Transverse colon (tissue), 4 donors: ENCODE results near the gene ZFHX3. TPM values are rescaled to one million over a fixed set of nuclear protein-coding genes. Genes with fewer than 3 reads are reported as not detected.

Source experiments
- DNase-seq: peaks from one replicate; pipeline ENCODE4 v3.0.0-alpha.2; 2019
- H3K27ac ChIP-seq, 4 donors: fragments of 200-600 bp; sonication (generic); 2 replicates each; pipeline ENCODE4 v1.5.1; 2016 to 2018; ENCODE audit warnings: inconsistent platforms in 4 of 4
- H3K27me3 ChIP-seq: fragments of 200-600 bp; sonication (generic); 2 replicates; pipeline ENCODE4 v1.5.1; 2017; ENCODE audit warnings: inconsistent platforms
- H3K36me3 ChIP-seq, 4 donors: fragments of 200-600 bp; sonication (generic); 2 replicates each; pipeline ENCODE4 v1.5.1; 2017 to 2019; ENCODE audit warnings: inconsistent platforms in 4 of 4
- H3K4me1 ChIP-seq, 4 donors: fragments of 200-600 bp; sonication (generic); 2 replicates each; pipeline ENCODE4 v1.5.1; 2017 to 2020; ENCODE audit warnings: inconsistent platforms in 4 of 4
- H3K4me3 ChIP-seq, 4 donors: fragments of 200-600 bp; sonication (generic); 1 replicate in 1 of 4; 2 replicates in 3 of 4; pipeline versions ENCODE4 v1.5.1 to v1.6.1; 2017 to 2019; ENCODE audit warnings: inconsistent platforms in 4 of 4
- H3K9me3 ChIP-seq, 2 donors: fragments of 200-600 bp; sonication (generic); 2 replicates each; pipeline ENCODE4 v1.5.1; 2017 to 2019; ENCODE audit warnings: inconsistent platforms in 2 of 2
- EP300 ChIP-seq: sonication (generic); formaldehyde crosslinking; IDR thresholded peaks from one replicate; pipeline ENCODE4 v1.6.1; 2017; ENCODE audit warnings: antibody characterized with exemption, low read depth
- POLR2A ChIP-seq: fragments of 450-650 bp; IDR thresholded peaks from one replicate; pipeline ENCODE4 v1.6.1; 2016; ENCODE audit warnings: antibody characterized with exemption, mild to moderate bottlenecking, moderate library complexity
- POLR2AphosphoS5 ChIP-seq, 3 donors: sonication (generic); formaldehyde crosslinking; IDR thresholded peaks; one replicate each; pipeline ENCODE4 v1.6.1; 2016; ENCODE audit warnings: antibody characterized with exemption in 3 of 3
- WGBS, 2 donors: methylation state at CpG; one replicate each; pipeline ENCODE4 v1.1.5; 2018; ENCODE audit warnings: low coverage in 1 of 2; 5-methylcytosine and 5-hydroxymethylcytosine counted together
- in situ Hi-C, 4 donors: fragments of 200-750 bp; cut with MboI; loops; one replicate each; pipeline versions ENCODE4 v1.15.0 to v1.15.1; 2017; ENCODE audit warnings: low sequenced_read_pairs in 3 of 4, low pct_ligation_motif_present in 1 of 4, low pct_unique_long_range_greater_than_20kb in 1 of 4
- intact Hi-C: fragments of 100-400 bp; cut with DNase I; formaldehyde crosslinking; loops from one replicate; pipeline ENCODE4 v1.15.1; 2023; ENCODE audit warnings: low total_unique reads
- total RNA-seq, 4 donors: library from RNA; depleted of rRNA; stranded (reverse); fragments of >200 nt; gene quantifications; one replicate each; pipeline ENCODE4 v1.1.0, GENCODE V29; 2016
- TF ChIP-seq, protein P1 (sequence below), 5 experiments: fragments of 200-600 bp in 3 of 5; fragments of 450-650 bp in 2 of 5; sonication (generic) in 3 of 5; IDR thresholded peaks; 1 replicate in 2 of 5; 2 replicates in 3 of 5; pipeline ENCODE4 v1.5.1; 2016 to 2017; ENCODE audit warnings: antibody characterized with exemption in 5 of 5, inconsistent platforms in 3 of 5, mild to moderate bottlenecking in 2 of 5, moderate library complexity in 1 of 5

ZFHX3 gene
- total RNA-seq, 4 donors from 2014 or later = 12.3 to 23.7 (median 15.3) TPM

DNA sequence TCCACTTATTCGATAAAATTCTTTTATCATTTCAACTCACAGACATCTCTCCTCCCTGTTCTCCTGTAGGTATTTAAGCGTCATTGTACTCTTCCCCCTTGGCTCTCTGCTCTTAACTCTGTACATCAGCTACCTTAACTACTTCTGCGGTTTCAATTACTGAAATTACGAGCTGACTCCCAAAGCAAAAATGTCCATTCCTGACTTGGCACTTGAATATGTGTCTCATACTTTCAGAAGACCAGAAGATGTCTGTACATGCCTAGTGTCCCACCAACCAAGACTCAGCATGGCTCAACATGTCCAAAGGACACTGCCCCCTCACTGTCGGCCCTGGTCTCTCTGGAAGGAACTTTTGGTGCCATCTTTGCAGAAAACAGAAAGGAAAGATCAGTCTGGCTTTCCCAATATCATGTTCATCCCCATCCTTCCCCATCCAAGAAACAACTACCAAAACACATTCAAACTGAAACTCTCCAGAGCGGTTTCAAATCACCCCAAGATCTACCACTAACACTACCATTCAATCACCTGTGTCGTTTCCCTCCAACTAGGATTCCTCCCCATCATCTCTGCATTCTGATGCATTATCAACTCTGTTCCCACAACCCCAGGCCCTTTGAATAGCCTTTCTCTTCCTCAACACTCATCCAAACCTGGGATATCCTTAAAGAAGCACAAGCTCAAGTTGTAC lies 74.9 kb downstream of the ZFHX3 start:
- Histone ChIP-seq H3K36me3 (no peaks in the 10 kb centered on the region), H3K27ac (no peak overlapping the region), H3K4me1 (peaks cover 0 to 3% (median 0%) of the 10 kb centered on the region in 4 donors), H3K27me3 (no peaks in the 10 kb centered on the region), H3K9me3 (no peaks in the 10 kb centered on the region), H3K4me3 (no peak overlapping the region)
- TF ChIP-seq POLR2AphosphoS5 (IDR thresholded peaks at IDR 0.05) (no peak), POLR2A (no peak), EP300 (no peak)
- TF ChIP-seq, protein P1, sequence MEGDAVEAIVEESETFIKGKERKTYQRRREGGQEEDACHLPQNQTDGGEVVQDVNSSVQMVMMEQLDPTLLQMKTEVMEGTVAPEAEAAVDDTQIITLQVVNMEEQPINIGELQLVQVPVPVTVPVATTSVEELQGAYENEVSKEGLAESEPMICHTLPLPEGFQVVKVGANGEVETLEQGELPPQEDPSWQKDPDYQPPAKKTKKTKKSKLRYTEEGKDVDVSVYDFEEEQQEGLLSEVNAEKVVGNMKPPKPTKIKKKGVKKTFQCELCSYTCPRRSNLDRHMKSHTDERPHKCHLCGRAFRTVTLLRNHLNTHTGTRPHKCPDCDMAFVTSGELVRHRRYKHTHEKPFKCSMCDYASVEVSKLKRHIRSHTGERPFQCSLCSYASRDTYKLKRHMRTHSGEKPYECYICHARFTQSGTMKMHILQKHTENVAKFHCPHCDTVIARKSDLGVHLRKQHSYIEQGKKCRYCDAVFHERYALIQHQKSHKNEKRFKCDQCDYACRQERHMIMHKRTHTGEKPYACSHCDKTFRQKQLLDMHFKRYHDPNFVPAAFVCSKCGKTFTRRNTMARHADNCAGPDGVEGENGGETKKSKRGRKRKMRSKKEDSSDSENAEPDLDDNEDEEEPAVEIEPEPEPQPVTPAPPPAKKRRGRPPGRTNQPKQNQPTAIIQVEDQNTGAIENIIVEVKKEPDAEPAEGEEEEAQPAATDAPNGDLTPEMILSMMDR (IDR thresholded peaks at IDR 0.05) = no peak
- no peak for DNase-seq
- WGBS, 2 donors = 81 to 93% methylated on average over 6 to 7 of the region's 7 CpGs
- intact Hi-C loops = loop anchor here (1.0 kb wide), 1 partner anchor 36 kb away; no protein-coding TSS in a partner anchor
- in situ Hi-C loops = no loop called here

DNA sequence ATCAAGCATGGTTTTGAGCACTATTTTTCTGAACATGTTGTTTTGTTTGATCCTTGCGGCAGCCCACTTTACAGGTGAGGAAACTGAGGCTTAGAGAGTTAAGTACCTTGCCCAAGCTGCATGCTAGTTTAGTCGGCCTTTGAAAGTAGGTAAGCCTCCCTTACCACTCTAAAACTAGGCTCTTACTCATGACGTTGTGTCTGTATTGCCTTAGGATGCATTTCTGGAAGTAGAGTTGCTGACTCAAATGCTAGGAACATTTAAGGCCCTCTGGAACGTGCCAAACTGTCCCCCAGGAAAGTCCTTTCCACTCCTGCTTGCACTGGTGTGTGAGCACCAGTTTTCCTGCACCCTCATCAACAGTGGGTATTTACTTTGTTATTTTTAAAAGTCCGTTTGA lies 76.6 kb downstream of the ZFHX3 start:
- H3K27me3 ChIP-seq = no peaks in the 10 kb centered on the region
- no peak for DNase-seq
- in situ Hi-C loops = no loop called here
- TF ChIP-seq, protein P1 (IDR thresholded peaks at IDR 0.05) = no peak
- intact Hi-C loops = no loop called here
- 76 to 85% methylated on average over 3 to 5 of the region's 5 CpGs for WGBS, 2 donors
- H3K36me3 ChIP-seq = no peaks in the 10 kb centered on the region
- peaks cover 0 to 3% (median 0%) of the 10 kb centered on the region in 4 donors for H3K4me1 ChIP-seq
- H3K27ac ChIP-seq = no peak overlapping the region
- no peak overlapping the region for H3K4me3 ChIP-seq
- H3K9me3 ChIP-seq = no peaks in the 10 kb centered on the region

DNA sequence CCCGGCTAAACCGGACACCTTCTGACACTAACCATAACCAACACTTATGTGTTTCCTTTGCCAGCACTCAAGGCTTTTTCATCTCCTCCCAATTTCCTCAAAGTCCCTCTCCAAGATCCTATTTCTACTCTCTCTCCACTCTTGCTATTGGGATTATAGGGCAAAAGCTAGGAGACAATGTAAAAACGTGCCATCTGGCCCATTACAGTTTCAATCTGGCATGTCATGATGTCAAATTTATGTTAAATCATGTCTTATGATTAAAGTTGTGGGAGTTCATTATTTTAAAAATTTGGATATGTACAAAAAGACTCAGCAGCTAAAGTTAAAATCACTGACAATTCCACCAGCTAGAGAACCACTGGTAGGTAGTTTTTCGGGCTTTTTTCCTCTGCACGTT lies 77.3 kb downstream of the ZFHX3 start:
- no peaks in the 10 kb centered on the region for H3K36me3 ChIP-seq
- no peaks in the 10 kb centered on the region for H3K27me3 ChIP-seq
- no peak overlapping the region for H3K27ac ChIP-seq
- WGBS, 2 donors = 85 to 88% methylated on average over 5 of the region's 5 CpGs
- intact Hi-C loops = no loop called here
- no peak for DNase-seq
- H3K4me1 ChIP-seq = no peaks in the 10 kb centered on the region
- no peaks in the 10 kb centered on the region for H3K9me3 ChIP-seq
- in situ Hi-C loops = no loop called here
- TF ChIP-seq, protein P1 (IDR thresholded peaks at IDR 0.05) = no peak
- TF ChIP-seq POLR2A (no peak), EP300 (no peak), POLR2AphosphoS5 (IDR thresholded peaks at IDR 0.05) (no peak)
- no peak overlapping the region for H3K4me3 ChIP-seq

DNA sequence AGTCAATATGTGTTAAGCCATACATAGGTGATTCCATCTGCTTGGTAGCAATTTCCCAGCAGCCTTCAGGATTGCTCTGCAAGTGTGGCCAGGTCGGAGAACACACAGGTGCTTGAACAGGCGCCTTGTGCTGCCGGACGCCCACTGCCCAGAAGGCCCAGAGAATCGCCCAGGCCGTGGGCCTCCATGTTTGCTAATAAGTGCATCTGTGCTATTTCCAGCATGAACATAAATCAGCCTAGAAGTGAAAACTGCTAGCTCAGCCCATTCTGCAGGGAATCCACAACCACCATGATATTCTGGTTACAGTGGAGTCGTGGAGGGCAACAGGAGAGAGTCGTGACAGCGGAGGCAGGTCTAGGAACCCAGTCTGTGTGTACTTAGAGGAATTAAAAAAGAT lies 78.1 kb downstream of the ZFHX3 start:
- no peaks in the 10 kb centered on the region for H3K36me3 ChIP-seq
- 67 to 79% methylated on average over 3 to 9 of the region's 9 CpGs for WGBS, 2 donors
- H3K4me3 ChIP-seq = no peak overlapping the region
- TF ChIP-seq POLR2AphosphoS5 (IDR thresholded peaks at IDR 0.05) = no peak
- no peak for TF ChIP-seq POLR2A
- TF ChIP-seq, protein P1 (IDR thresholded peaks at IDR 0.05) = no peak
- TF ChIP-seq EP300 = no peak
- no peaks in the 10 kb centered on the region for H3K9me3 ChIP-seq
- H3K4me1 ChIP-seq = no peaks in the 10 kb centered on the region
- no peak overlapping the region for H3K27ac ChIP-seq
- intact Hi-C loops = no loop called here
- in situ Hi-C loops = no loop called here
- no peaks in the 10 kb centered on the region for H3K27me3 ChIP-seq
- DNase-seq = no peak
